SU-DHL-6 (cell line): Measurements from ENCODE around the gene TMCO4.

Experiments used
- EZH2phosphoT487 ChIP-seq: fragments of 200-600 bp; sonication (generic), shearing (Covaris generic); conservative IDR thresholded peaks from 2 replicates; pipeline ENCODE4 v1.6.1; 2018; ENCODE audit warnings: mild to moderate bottlenecking, antibody characterized with exemption, low read length, moderate library complexity, mixed read lengths
- TF ChIP-seq, protein P1 (sequence below): fragments of 200-600 bp; sonication (generic); IDR thresholded peaks from one replicate; pipeline ENCODE4 v1.5.1; 2017; ENCODE audit warnings: antibody characterized with exemption, mild to moderate bottlenecking, low read length, moderate library complexity; ENCODE audit not compliant: insufficient read depth, poor library complexity, severe bottlenecking

DNA sequence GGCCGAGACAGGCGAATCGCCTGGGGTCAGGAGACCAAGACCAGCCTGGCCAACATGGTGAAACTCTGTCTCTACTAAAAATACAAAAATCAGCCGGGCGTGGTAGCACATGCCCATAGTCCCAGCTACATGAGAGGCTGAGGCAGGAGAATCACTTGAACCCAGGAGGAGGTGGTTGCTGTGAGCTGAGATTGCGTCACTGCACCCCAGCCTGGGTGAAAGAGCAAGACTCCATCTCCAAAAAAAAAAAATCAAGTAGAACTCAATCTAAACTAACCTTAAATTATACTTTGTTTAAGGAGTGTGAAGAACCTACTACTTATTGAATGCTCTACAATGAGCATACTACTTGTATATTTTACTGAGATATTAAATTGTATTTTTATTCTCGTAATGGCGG, 45.8 kb upstream of the TMCO4 start:
- TF ChIP-seq, protein P1, sequence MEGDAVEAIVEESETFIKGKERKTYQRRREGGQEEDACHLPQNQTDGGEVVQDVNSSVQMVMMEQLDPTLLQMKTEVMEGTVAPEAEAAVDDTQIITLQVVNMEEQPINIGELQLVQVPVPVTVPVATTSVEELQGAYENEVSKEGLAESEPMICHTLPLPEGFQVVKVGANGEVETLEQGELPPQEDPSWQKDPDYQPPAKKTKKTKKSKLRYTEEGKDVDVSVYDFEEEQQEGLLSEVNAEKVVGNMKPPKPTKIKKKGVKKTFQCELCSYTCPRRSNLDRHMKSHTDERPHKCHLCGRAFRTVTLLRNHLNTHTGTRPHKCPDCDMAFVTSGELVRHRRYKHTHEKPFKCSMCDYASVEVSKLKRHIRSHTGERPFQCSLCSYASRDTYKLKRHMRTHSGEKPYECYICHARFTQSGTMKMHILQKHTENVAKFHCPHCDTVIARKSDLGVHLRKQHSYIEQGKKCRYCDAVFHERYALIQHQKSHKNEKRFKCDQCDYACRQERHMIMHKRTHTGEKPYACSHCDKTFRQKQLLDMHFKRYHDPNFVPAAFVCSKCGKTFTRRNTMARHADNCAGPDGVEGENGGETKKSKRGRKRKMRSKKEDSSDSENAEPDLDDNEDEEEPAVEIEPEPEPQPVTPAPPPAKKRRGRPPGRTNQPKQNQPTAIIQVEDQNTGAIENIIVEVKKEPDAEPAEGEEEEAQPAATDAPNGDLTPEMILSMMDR, result no peak
- no peak for TF ChIP-seq EZH2phosphoT487
